ENCODE data around the gene GRM1. TPM values are rescaled to one million over a fixed set of nuclear protein-coding genes. Genes with fewer than 3 reads are reported as not detected.

The GRM1 gene
- total and polyA plus RNA-seq, 2 donors (not counting 1 experiment from before 2014, with no cell fraction given): 0.17 TPM; not detected in 1

DNA sequence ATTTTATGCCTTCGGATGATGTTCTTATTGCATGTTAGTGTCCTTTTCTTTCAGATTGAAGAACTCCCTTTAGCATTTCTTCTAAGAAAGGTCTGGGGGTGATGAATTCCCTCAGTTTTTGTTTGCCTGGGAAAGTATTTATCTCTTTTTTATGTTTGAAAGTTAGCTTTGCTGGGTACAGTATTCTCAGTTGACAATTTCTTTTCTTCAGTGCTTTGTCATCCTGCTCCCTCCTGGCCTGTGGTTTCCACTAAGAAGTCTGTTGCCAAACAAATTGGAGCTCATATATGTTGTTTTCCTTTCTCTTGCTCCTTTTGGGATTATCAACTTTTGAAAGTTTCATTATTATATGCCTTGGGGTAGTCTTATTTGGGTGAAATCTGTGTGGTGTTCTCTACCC, 11.5 kb downstream of the GRM1 start:
- no peaks in the 10 kb centered on the region for H3K4me1 ChIP-seq (ENCODE audit: control insufficient read depth, extremely low read depth, insufficient read depth, low read length)
- H3K27ac ChIP-seq (ENCODE audit: insufficient read depth, low read length): no peak overlapping the region
- no peak for DNase-seq (ENCODE audit: low read depth in 2 of 2)
- H3K4me3 ChIP-seq (replicated peaks in 1 of 4; ENCODE audit: control extremely low read depth in 1 of 4, insufficient read depth in 1 of 4, low read depth in 3 of 4, low read length in 4 of 4): no peak overlapping the region
- no peaks in the 10 kb centered on the region for H3K9me3 ChIP-seq (ENCODE audit: control insufficient read depth, insufficient read depth, low read depth, low read length)
- TF ChIP-seq CTCF (conservative IDR thresholded peaks at IDR 0.05 in 1 of 2, IDR thresholded peaks at IDR 0.05 in 1 of 2; ENCODE audit: low read depth in 1 of 2, low read length in 2 of 2) (no peak), EZH2 (IDR thresholded peaks at IDR 0.05; ENCODE audit: low read length, missing control alignments) (no peak)
- no peaks in the 10 kb centered on the region for H4K20me1 ChIP-seq (ENCODE audit: control insufficient read depth, extremely low read depth, insufficient read depth, low read length)
- H3K4me2 ChIP-seq (ENCODE audit: extremely low read depth, insufficient read depth, low read length): no peak overlapping the region
- H3K27me3 ChIP-seq (ENCODE audit: control insufficient read depth, insufficient read depth, low read length): no peaks in the 10 kb centered on the region
- no peak overlapping the region for H2AFZ ChIP-seq (ENCODE audit: low read length)
- no peak overlapping the region for H3K9ac ChIP-seq (ENCODE audit: insufficient read depth, low read length)
- no peaks in the 10 kb centered on the region for H3K79me2 ChIP-seq (ENCODE audit: control insufficient read depth, insufficient read depth, low read length)
- H3K36me3 ChIP-seq (ENCODE audit: control insufficient read depth, insufficient read depth, low read length): no peaks in the 10 kb centered on the region

DNA sequence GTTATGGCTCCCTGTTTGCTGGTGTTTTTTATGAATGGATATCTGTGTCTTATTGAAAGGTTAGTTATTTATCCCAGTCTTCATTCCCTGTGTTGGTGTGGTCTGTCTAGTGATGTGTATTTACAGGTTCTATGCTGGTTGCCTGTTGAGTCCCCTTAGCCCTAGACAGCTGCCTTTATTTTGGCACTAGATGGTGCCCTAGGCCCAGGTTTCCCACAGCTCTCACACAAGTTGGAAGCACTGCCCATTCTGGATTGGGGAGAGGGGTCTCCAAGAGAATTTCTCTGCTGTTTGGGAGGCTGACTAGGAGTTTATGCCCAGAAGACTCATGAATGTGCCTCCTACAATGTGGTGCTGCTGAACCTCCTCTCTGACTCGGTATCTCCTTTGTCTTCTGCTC, 12.4 kb downstream of the GRM1 start:
- H3K9ac ChIP-seq (ENCODE audit: insufficient read depth, low read length): no peak overlapping the region
- no peak overlapping the region for H2AFZ ChIP-seq (ENCODE audit: low read length)
- H3K79me2 ChIP-seq (ENCODE audit: control insufficient read depth, insufficient read depth, low read length): no peaks in the 10 kb centered on the region
- H4K20me1 ChIP-seq (ENCODE audit: control insufficient read depth, extremely low read depth, insufficient read depth, low read length): no peaks in the 10 kb centered on the region
- DNase-seq (ENCODE audit: low read depth in 2 of 2): peak in 1 of 2 donors; percentile 21
- TF ChIP-seq EZH2 (IDR thresholded peaks at IDR 0.05; ENCODE audit: low read length, missing control alignments) (no peak), CTCF (conservative IDR thresholded peaks at IDR 0.05 in 1 of 2, IDR thresholded peaks at IDR 0.05 in 1 of 2; ENCODE audit: low read depth in 1 of 2, low read length in 2 of 2) (peak in 1 of 2 donors; percentile 11)
- no peak overlapping the region for H3K4me3 ChIP-seq (replicated peaks in 1 of 4; ENCODE audit: control extremely low read depth in 1 of 4, insufficient read depth in 1 of 4, low read depth in 3 of 4, low read length in 4 of 4)
- no peaks in the 10 kb centered on the region for H3K36me3 ChIP-seq (ENCODE audit: control insufficient read depth, insufficient read depth, low read length)
- H3K27ac ChIP-seq (ENCODE audit: insufficient read depth, low read length): no peak overlapping the region
- no peaks in the 10 kb centered on the region for H3K27me3 ChIP-seq (ENCODE audit: control insufficient read depth, insufficient read depth, low read length)
- H3K9me3 ChIP-seq (ENCODE audit: control insufficient read depth, insufficient read depth, low read depth, low read length): no peaks in the 10 kb centered on the region
- no peaks in the 10 kb centered on the region for H3K4me1 ChIP-seq (ENCODE audit: control insufficient read depth, extremely low read depth, insufficient read depth, low read length)
- no peak overlapping the region for H3K4me2 ChIP-seq (ENCODE audit: extremely low read depth, insufficient read depth, low read length)

DNA sequence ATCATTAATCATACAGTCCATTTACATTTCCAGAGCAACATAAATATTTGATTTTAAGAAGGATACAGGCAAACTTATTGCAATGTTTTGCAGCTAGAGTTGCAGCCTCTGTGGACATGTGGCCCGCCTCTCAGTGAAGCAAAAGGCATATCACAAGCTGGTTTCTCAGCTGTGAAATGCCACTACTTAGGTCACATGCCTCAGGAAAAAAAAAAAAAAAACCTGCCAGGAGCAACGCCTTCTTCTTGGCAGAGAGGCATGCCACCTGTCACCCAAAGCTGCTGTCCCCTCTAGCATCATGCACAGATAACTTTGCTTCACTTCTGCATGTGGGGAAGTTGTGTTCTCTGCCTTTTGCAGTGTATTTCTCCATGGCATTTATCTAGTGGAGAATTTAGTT, 18.5 kb downstream of the GRM1 start:
- no peak overlapping the region for H3K4me3 ChIP-seq (replicated peaks in 1 of 4; ENCODE audit: control extremely low read depth in 1 of 4, insufficient read depth in 1 of 4, low read depth in 3 of 4, low read length in 4 of 4)
- H3K27me3 ChIP-seq (ENCODE audit: control insufficient read depth, insufficient read depth, low read length): no peaks in the 10 kb centered on the region
- DNase-seq (ENCODE audit: low read depth in 2 of 2): no peak
- H3K9ac ChIP-seq (ENCODE audit: insufficient read depth, low read length): no peak overlapping the region
- no peaks in the 10 kb centered on the region for H3K4me1 ChIP-seq (ENCODE audit: control insufficient read depth, extremely low read depth, insufficient read depth, low read length)
- no peaks in the 10 kb centered on the region for H3K36me3 ChIP-seq (ENCODE audit: control insufficient read depth, insufficient read depth, low read length)
- TF ChIP-seq EZH2 (IDR thresholded peaks at IDR 0.05; ENCODE audit: low read length, missing control alignments) (no peak), CTCF (conservative IDR thresholded peaks at IDR 0.05 in 1 of 2, IDR thresholded peaks at IDR 0.05 in 1 of 2; ENCODE audit: low read depth in 1 of 2, low read length in 2 of 2) (no peak)
- H4K20me1 ChIP-seq (ENCODE audit: control insufficient read depth, extremely low read depth, insufficient read depth, low read length): no peaks in the 10 kb centered on the region
- no peaks in the 10 kb centered on the region for H3K9me3 ChIP-seq (ENCODE audit: control insufficient read depth, insufficient read depth, low read depth, low read length)
- no peaks in the 10 kb centered on the region for H3K79me2 ChIP-seq (ENCODE audit: control insufficient read depth, insufficient read depth, low read length)
- H2AFZ ChIP-seq (ENCODE audit: low read length): no peak overlapping the region
- no peak overlapping the region for H3K4me2 ChIP-seq (ENCODE audit: extremely low read depth, insufficient read depth, low read length)
- H3K27ac ChIP-seq (ENCODE audit: insufficient read depth, low read length): no peak overlapping the region
